BLaER1 (cell line): ENCODE data around the gene ZPLD1.

Experiments used
- H3K27ac ChIP-seq: shearing (Covaris generic); formaldehyde crosslinking; 2 replicates; pipeline ENCODE4 v1.8.1; 2022
- H3K27me3 ChIP-seq: shearing (Covaris generic); formaldehyde crosslinking; 2 replicates; pipeline ENCODE4 v1.8.1; 2022
- H3K36me3 ChIP-seq: shearing (Covaris generic); formaldehyde crosslinking; 2 replicates; pipeline ENCODE4 v1.8.1; 2022
- H3K4me1 ChIP-seq: shearing (Covaris generic); formaldehyde crosslinking; 2 replicates; pipeline ENCODE4 v1.8.1; 2022
- H3K4me2 ChIP-seq: shearing (Covaris generic); formaldehyde crosslinking; 2 replicates; pipeline ENCODE4 v1.8.1; 2022
- H3K4me3 ChIP-seq: shearing (Covaris generic); formaldehyde crosslinking; 2 replicates; pipeline ENCODE4 v1.8.1; 2022
- H3K9ac ChIP-seq: shearing (Covaris generic); formaldehyde crosslinking; 2 replicates; pipeline ENCODE4 v1.8.1; 2022
- H3K9me3 ChIP-seq: shearing (Covaris generic); formaldehyde crosslinking; 2 replicates; pipeline ENCODE4 v1.8.1; 2022
- H4K20me1 ChIP-seq: shearing (Covaris generic); formaldehyde crosslinking; 2 replicates; pipeline ENCODE4 v1.8.1; 2022
- Cebpa-rat ChIP-seq: shearing (Covaris generic); IDR thresholded peaks from 2 replicates; pipeline ENCODE4 v1.8.1; 2022

The ZPLD1 gene

DNA sequence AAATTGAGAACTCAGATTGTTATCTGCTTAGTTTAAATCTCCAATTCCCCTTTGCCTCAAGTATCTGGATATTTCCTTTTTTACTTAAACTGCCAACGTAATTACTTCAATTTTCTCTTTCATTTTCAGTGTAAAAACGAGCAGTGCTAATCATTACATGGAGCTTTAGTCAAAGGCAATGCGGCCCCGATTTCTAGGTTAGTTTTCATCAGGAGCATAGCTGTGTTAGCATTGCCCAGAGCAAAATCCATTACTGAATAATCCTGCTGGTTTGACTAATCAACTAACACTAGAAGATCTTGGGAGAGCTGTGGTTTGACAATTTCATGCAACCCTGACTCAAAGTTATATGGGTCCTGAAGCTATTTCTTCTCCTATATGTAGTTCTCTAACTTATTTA is 46.2 kb downstream of the ZPLD1 start:
- no peak overlapping the region for H3K9ac ChIP-seq
- H3K36me3 ChIP-seq = no peaks in the 10 kb centered on the region
- no peaks in the 10 kb centered on the region for H3K4me1 ChIP-seq
- H3K4me3 ChIP-seq = no peak overlapping the region
- H3K4me2 ChIP-seq = no peak overlapping the region
- H3K27me3 ChIP-seq = no peaks in the 10 kb centered on the region
- TF ChIP-seq Cebpa-rat = no peak
- H4K20me1 ChIP-seq = no peaks in the 10 kb centered on the region
- no peaks in the 10 kb centered on the region for H3K9me3 ChIP-seq
- H3K27ac ChIP-seq = no peak overlapping the region

DNA sequence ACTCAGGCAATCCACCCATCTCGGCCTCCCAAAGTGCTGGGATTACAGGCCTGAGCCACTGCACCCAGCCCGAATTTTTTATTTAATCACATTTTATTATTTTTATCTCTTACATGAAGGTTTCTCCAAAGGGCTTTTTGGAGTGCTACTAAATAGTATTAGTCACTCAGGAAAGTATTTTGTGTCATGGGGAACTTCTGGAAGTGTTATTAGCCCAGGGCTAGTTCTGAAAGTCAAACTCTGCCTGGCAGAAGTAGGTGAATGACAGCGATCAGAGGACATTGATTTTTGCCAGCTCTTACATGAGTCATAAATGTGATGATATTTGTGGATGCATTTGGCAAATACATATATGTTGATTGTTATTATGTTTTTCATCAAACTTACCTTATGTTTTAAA is 48.7 kb downstream of the ZPLD1 start:
- H3K4me1 ChIP-seq = no peaks in the 10 kb centered on the region
- H3K27ac ChIP-seq = no peak overlapping the region
- H3K36me3 ChIP-seq = no peaks in the 10 kb centered on the region
- H3K27me3 ChIP-seq = no peaks in the 10 kb centered on the region
- H3K4me3 ChIP-seq = no peak overlapping the region
- no peaks in the 10 kb centered on the region for H4K20me1 ChIP-seq
- no peak for TF ChIP-seq Cebpa-rat
- H3K9ac ChIP-seq = no peak overlapping the region
- H3K9me3 ChIP-seq = peaks cover 9% of the 10 kb centered on the region
- H3K4me2 ChIP-seq = no peak overlapping the region

DNA sequence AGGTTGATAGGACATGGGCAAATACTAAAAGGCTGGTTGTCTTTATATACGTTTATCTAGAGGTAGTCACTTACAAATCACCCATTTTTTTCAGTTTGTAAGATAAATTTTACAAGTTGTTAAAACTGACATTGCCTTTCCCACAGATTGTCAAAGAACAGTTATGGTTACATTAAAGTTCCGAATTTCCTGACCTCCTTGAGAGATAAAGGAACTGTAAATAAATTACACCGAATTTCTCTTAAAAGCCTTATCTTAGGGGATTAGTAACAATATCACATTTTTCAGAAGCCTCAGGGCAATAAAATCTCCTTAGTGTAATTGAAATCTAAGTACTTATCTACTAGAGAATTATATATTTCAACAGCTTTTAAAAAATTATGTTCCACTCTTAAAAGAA is 49.5 kb downstream of the ZPLD1 start:
- Histone ChIP-seq H4K20me1 (no peaks in the 10 kb centered on the region), H3K9me3 (peaks cover 9% of the 10 kb centered on the region), H3K4me2 (no peak overlapping the region), H3K36me3 (no peaks in the 10 kb centered on the region), H3K27ac (no peak overlapping the region), H3K4me1 (no peaks in the 10 kb centered on the region), H3K4me3 (no peak overlapping the region), H3K9ac (no peak overlapping the region), H3K27me3 (no peaks in the 10 kb centered on the region)
- TF ChIP-seq Cebpa-rat = no peak

DNA sequence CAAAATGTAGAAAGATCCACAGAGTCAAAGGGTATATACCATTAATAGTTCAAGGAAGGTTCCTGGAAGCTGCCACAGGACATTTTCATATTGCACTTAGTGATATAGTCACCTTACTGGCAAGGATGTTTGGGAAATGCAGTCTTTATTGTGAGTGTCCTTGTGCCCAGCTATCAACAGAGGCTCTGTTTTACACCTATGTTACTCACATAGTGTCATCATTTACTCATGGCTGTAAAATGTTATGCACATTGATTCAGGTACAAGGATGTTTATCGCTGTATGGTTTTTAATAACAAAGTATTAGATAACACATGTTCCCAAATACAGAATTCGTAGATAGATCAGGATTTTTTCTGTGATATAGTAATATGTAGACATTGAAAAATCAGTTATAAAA is 50.9 kb downstream of the ZPLD1 start:
- no peak for TF ChIP-seq Cebpa-rat
- H3K9ac ChIP-seq = no peak overlapping the region
- no peak overlapping the region for H3K4me3 ChIP-seq
- no peaks in the 10 kb centered on the region for H3K4me1 ChIP-seq
- H3K27me3 ChIP-seq = no peaks in the 10 kb centered on the region
- no peaks in the 10 kb centered on the region for H4K20me1 ChIP-seq
- H3K9me3 ChIP-seq = peaks cover 9% of the 10 kb centered on the region
- H3K36me3 ChIP-seq = no peaks in the 10 kb centered on the region
- no peak overlapping the region for H3K4me2 ChIP-seq
- no peak overlapping the region for H3K27ac ChIP-seq

DNA sequence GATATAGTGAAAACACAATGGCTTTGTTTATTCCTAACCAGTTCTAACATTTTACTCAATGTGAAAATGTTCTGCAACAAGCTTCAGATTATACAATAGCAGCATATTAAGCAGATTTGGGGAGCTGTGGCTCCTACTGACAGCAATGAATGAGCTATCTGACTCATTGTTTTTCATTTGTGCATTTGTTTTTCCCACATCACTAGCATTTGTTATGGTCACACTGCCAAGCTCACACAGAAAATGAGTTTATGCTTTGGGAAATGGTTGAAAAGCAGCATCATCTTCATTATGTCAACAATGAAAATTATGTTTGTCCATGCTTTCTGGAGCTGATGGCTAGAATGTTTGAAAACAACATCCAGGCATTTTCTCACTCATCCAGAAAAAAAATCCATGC is 53.5 kb downstream of the ZPLD1 start:
- Histone ChIP-seq H3K9ac (no peak overlapping the region), H3K4me2 (no peak overlapping the region), H3K36me3 (no peaks in the 10 kb centered on the region), H3K27ac (no peak overlapping the region), H3K4me1 (no peaks in the 10 kb centered on the region), H3K4me3 (no peak overlapping the region), H3K27me3 (no peaks in the 10 kb centered on the region), H3K9me3 (peaks cover 22% of the 10 kb centered on the region), H4K20me1 (no peaks in the 10 kb centered on the region)
- TF ChIP-seq Cebpa-rat = no peak

DNA sequence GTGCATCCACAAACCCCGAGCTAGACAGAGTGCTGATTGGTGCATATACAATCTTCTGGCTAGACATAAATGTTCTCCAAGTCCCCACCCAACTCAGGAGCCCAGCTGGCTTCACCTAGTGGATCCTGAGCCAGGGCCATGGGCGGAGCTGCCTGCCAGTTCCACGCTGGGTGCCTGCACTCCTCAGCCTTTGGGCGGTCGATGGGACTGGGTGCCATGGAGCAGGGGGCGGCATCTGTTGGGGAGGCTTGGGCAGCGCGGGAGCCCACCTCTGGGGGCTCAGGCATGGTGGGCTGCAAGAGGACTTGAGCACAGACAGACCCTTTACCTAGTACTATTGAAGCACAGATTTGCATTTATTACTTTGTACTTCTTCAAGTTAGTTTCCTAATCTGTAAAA is 57.5 kb downstream of the ZPLD1 start:
- no peak overlapping the region for H3K4me3 ChIP-seq
- no peaks in the 10 kb centered on the region for H3K27me3 ChIP-seq
- H3K9me3 ChIP-seq = peaks cover 13% of the 10 kb centered on the region
- no peak overlapping the region for H3K27ac ChIP-seq
- no peak for TF ChIP-seq Cebpa-rat
- no peaks in the 10 kb centered on the region for H3K4me1 ChIP-seq
- H4K20me1 ChIP-seq = no peaks in the 10 kb centered on the region
- no peak overlapping the region for H3K9ac ChIP-seq
- no peaks in the 10 kb centered on the region for H3K36me3 ChIP-seq
- no peak overlapping the region for H3K4me2 ChIP-seq

DNA sequence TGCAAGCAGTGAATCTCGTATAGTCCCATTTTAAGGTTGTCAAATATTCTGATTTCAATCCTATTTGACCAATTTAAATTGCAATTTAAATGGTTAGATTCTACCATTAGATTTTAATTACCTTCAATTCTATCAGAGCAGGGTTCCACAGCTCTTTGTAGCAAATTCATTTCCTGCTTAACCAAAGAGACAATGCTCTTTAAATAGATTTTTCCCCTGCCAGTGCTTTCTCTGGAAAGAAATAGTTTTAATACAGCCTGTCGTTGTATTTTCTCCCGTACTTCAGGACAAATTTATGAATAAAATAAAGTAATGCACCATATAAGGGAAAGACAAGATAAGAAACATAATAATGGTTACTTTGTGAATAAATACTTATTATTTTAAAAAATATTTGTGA is 62.8 kb downstream of the ZPLD1 start:
- no peak for TF ChIP-seq Cebpa-rat
- Histone ChIP-seq H4K20me1 (no peaks in the 10 kb centered on the region), H3K9ac (no peak overlapping the region), H3K4me2 (no peak overlapping the region), H3K4me1 (no peaks in the 10 kb centered on the region; the same call in 1 of the 2 replicates), H3K36me3 (no peaks in the 10 kb centered on the region), H3K27me3 (no peaks in the 10 kb centered on the region), H3K4me3 (no peak overlapping the region), H3K27ac (no peak overlapping the region), H3K9me3 (0 out of 2 replicates have a peak, but pooled peaks cover 1% of the 10 kb centered on the region)

DNA sequence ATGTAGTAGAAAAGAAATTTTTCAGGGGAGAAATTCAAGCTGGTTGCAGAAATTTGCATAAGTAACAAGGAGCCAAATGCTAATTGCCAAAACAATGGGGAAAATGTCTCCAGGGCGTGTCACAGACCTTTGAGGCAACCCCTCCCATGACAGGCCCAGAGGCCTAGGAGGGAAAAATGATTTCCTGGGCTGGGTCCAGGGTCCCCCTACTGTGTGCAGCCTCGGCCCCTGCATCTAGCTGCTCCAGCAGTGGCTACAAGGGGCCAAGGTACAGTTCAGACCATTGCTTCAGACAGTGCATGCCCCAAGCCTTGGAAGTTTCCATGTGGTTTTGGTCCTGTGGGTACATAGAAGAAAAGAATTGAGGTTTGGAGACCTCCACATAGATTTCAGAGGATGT is 70.7 kb downstream of the ZPLD1 start:
- Histone ChIP-seq H4K20me1 (no peaks in the 10 kb centered on the region), H3K9me3 (peaks cover 8% of the 10 kb centered on the region), H3K4me2 (no peak overlapping the region), H3K27me3 (no peaks in the 10 kb centered on the region), H3K4me1 (no peaks in the 10 kb centered on the region), H3K27ac (no peak overlapping the region), H3K9ac (no peak overlapping the region), H3K36me3 (no peaks in the 10 kb centered on the region), H3K4me3 (no peak overlapping the region)
- no peak for TF ChIP-seq Cebpa-rat

DNA sequence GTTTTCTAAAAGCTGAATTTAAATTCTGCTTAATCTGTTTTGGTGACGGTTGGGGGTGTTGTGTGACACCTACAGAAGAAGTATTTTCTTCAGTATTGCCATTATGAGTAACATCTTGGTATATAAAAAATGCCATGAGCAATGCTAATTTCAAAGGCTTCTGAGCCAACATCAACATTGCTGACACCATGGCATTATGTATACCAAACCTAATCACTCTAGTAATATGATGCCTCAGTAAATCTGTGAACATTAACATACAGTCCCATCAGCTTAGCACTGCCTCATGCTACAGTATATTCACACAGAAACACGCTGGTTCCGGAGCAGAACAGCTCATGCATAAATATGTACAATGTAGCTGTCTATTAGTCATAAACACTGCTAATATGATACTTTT is 75.8 kb downstream of the ZPLD1 start:
- H3K9me3 ChIP-seq = peaks cover 3% of the 10 kb centered on the region
- no peaks in the 10 kb centered on the region for H4K20me1 ChIP-seq
- no peaks in the 10 kb centered on the region for H3K4me1 ChIP-seq
- no peak for TF ChIP-seq Cebpa-rat
- H3K27me3 ChIP-seq = no peaks in the 10 kb centered on the region
- H3K4me2 ChIP-seq = no peak overlapping the region
- no peak overlapping the region for H3K27ac ChIP-seq
- no peak overlapping the region for H3K9ac ChIP-seq
- no peaks in the 10 kb centered on the region for H3K36me3 ChIP-seq
- H3K4me3 ChIP-seq = no peak overlapping the region

DNA sequence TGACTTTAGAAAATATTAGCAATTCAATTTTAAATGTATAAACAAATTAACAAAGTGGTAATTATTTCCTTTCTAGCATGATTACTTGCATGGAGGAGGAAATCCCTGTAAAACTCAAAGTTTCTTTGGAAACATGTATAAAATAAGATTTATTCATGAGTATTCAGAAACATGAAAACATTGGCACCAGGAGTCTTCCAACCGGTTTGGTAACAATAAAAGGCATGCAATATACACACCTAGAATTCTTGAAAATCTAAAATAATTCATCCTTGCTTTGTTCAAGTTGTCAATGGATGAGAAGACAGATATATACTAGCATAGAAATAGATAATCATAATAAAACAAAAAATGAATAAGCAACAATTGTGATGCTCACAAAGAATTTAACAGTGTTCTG is 76.4 kb downstream of the ZPLD1 start:
- no peak overlapping the region for H3K27ac ChIP-seq
- no peak for TF ChIP-seq Cebpa-rat
- no peaks in the 10 kb centered on the region for H3K36me3 ChIP-seq
- H3K27me3 ChIP-seq = no peaks in the 10 kb centered on the region
- H3K9me3 ChIP-seq = no peaks in the 10 kb centered on the region
- H3K4me2 ChIP-seq = no peak overlapping the region
- H4K20me1 ChIP-seq = no peaks in the 10 kb centered on the region
- H3K4me1 ChIP-seq = no peaks in the 10 kb centered on the region
- H3K9ac ChIP-seq = no peak overlapping the region
- no peak overlapping the region for H3K4me3 ChIP-seq

DNA sequence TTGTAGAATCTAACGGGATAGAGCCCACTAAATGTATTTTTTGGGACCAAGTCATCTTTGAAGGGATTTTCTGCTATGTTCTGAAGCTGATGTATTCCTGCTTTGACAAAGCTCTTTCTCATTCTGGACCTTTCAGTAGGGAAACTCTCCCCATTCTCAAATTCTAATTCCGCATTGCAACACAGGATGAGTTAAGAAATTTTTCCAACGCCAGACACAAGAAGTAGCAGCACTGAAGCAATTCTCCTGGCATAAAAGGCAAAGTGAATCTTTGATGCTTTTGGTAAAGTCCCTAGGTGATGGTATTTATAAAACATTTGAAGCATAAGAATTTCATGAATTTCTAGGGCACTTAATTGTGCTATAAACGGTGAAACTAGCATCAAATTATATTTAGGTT is 76.8 kb downstream of the ZPLD1 start:
- Histone ChIP-seq H3K9me3 (no peaks in the 10 kb centered on the region), H3K4me1 (no peaks in the 10 kb centered on the region), H3K4me2 (no peak overlapping the region), H3K27me3 (no peaks in the 10 kb centered on the region), H3K27ac (no peak overlapping the region), H4K20me1 (no peaks in the 10 kb centered on the region), H3K4me3 (no peak overlapping the region), H3K36me3 (no peaks in the 10 kb centered on the region), H3K9ac (no peak overlapping the region)
- no peak for TF ChIP-seq Cebpa-rat
